NT2/D1 (cell line): Measurements from ENCODE around the gene TLDC2.

Experiments used
- SUZ12 ChIP-seq: IDR thresholded peaks from 2 replicates; pipeline ENCODE4 v1.6.1; 2011; ENCODE audit not compliant: insufficient read length, insufficient read depth; ENCODE audit errors: extremely low read depth
- YY1 ChIP-seq: IDR thresholded peaks from 2 replicates; pipeline ENCODE4 v1.6.1; 2011; ENCODE audit not compliant: insufficient read length, insufficient read depth
- ZNF274 ChIP-seq: IDR thresholded peaks from 2 replicates; pipeline ENCODE4 v1.6.1; 2011; ENCODE audit warnings: mild to moderate bottlenecking, low read depth, low read length

- TF ChIP-seq ZNF274 (no peak), YY1 (no peak), SUZ12 (no peak)
Observed at GRCh38 chr20:36929290-36929689, 53.4 kb downstream of the TLDC2 start.
